GM21360 (cell line): ENCODE data around the gene LMOD3.
A peak's percentile ranks its signal among the peaks of the same experiment; 100 is the strongest.

Experiments
- ATAC-seq: cut with Tn5 transposase; IDR thresholded peaks from one replicate; pipeline ENCODE4 v1.9.1; 2021; ENCODE audit warnings: mild to moderate bottlenecking, moderate library complexity; ENCODE audit not compliant: unreplicated experiment

The LMOD3 gene

DNA sequence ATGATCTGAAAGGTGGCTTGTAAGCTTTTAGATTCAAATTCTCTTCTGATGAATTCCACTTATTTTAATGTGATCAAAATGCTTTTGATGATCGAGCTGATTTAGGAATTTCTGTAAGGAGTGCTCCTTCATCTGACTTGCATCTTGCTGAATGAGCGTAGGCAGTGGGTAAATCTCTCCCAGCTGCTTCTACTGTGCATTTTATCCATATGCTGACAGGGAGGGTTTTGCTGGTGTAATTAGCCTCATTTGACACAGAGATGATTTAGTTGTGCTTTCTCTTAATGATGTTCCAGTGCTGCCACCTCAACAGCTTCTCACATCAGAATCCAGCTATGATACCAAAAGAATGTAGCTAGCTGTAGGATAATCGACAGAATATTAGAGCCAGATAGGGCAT is 3.8 kb upstream of the LMOD3 start:
- ATAC-seq = no peak

DNA sequence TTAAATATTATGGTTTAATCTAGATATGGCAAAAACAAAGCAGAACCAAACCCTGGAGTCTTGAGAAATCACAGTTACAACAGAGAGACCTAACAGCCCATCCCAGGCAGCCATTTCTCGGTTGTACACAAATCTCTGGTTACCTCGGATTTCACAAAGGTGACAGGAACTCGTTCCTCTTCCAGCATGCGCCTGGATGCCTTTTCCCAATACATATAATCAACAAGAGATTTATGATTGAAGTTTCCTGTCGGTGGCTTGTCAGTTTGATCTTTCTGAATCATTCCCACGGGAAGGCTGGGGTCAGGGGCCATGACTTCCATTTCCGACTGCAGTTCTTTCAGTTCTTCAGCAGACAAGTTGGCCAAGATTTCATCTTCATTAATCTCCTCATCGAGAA is 445 bp downstream of the LMOD3 start:
- no peak for ATAC-seq

DNA sequence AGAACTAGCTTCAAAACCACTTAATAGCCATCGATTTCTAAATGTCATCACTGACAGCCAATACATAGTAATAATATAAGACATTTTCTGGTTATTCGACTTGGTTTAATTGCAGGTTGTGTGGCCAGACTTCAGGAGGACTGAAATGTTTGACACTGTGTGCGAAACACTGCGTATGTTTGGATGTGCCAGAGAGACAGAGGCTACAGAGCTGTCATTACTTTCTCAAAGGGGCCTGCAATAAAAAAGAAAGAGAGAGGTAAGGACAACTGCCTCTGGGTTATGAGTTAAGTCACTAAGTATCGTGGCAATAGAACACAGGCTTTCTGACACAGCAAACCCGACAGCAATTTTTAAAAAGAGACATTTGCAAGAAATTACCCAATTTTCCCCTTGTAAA is 882 bp downstream of the LMOD3 start:
- ATAC-seq = no peak

- ATAC-seq = peak; percentile 94
Observed at GRCh38 chr3:69120879-69121464, 1.4 kb downstream of the LMOD3 start.

GRCh38 chr3:69119681-69120080 is 2.7 kb downstream of the LMOD3 start:
- no peak for ATAC-seq

GRCh38 chr3:69119138-69119537 is 3.3 kb downstream of the LMOD3 start:
- ATAC-seq = no peak

DNA sequence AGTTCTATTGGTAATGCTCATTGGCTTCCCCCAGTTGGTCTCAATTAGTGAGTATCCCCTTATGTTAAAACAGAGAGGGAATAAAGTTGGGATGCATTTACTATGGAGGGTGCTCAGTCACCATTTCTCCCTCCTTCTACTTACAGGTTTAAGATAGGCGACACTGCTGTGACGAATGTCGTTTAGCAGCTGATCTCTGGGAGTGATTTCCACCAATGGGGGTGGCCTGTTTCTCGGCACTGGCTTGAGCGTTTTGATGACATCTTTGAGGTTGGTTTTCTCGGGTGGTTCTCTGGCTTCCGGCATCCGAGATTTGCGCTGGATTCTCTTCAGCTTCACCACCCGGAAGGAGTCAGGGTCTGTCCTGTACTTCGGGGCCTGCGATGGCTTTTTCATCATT is 3.8 kb downstream of the LMOD3 start:
- no peak for ATAC-seq

- ATAC-seq = no peak
Observed at GRCh38 chr3:69116897-69117296, 5.5 kb downstream of the LMOD3 start.

GRCh38 chr3:69116162-69116561 is 6.2 kb downstream of the LMOD3 start:
- no peak for ATAC-seq

DNA sequence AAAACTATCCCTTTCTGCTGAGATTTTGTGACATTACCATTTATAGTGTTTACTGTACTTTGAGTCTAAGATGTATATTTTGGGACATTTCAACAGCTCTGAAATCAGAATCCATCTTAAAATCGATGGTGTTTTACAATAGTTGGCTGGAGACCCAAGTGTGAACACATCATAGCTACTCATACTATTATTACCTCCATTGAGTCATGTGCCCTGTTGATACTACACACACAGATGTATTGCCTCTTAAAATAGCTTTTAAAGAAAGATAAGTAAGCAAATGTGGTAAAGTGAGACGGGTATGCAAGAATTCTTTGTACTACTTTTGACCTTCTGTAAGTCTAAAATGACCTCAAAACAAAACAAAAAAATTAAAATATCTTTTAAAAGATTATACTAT is 6.7 kb downstream of the LMOD3 start:
- no peak for ATAC-seq

GRCh38 chr3:69113536-69113935 is 8.9 kb downstream of the LMOD3 start:
- ATAC-seq = no peak

DNA sequence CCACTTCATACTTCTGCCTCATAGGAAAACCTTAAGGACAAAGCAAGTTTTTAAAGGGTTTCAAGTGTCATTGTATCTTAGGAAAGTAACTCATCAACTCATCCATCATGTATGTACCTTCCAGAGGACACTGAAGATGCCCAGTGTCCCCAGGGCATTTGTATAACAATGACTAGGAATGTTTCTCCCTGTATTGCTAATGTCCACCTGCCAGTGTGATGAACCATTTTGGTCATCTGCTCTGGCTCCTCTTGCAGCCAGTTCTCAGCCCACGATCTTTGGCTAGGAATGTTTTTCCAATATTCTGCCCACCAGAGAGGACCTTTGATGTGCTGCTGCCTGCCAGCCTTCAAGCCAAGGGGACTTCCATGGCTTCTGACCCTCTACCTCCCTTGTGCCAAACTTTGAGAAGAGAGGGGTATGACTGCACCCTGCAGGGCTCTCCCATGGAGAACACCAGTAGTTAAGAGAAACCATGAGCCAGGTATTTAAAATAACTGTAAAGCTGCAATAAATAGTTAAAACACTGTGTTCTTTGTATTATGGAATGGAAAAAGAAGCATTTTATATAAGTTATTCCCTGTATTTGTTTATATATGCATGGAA is 11.4 kb downstream of the LMOD3 start:
- ATAC-seq = no peak

- ATAC-seq = no peak
Observed at GRCh38 chr3:69108811-69109210, 13.6 kb downstream of the LMOD3 start.

GRCh38 chr3:69107841-69108240 is 14.6 kb downstream of the LMOD3 start:
- ATAC-seq = no peak

DNA sequence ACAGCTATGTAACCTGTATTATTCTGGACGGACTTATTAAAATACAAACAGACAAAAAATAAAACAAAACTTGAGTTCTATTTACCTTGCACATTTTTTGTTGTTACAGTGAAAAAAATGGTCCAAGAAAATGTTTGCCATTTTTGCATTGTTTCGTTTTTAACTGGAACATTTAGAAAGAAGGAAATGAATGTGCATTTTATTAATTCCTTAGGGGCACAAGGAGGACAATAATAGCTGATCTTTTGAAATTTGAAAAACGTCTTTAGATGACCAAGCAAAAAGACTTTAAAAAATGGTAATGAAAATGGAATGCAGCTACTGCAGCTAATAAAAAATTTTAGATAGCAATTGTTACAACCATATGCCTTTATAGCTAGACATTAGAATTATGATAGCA is 17.1 kb downstream of the LMOD3 start:
- no peak for ATAC-seq

DNA sequence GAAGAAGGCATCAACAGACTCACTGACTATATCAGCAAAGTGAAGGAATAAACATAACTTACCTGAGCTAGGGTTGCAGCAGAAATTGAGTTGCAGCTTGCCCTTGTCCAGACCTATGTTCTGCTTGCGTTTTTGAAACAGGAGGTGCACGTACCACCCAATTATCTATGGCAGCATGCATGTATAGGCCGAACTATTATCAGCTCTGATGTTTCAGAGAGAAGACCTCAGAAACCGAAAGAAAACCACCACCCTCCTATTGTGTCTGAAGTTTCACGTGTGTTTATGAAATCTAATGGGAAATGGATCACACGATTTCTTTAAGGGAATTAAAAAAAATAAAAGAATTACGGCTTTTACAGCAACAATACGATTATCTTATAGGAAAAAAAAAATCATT is 17.8 kb downstream of the LMOD3 start:
- ATAC-seq = no peak

DNA sequence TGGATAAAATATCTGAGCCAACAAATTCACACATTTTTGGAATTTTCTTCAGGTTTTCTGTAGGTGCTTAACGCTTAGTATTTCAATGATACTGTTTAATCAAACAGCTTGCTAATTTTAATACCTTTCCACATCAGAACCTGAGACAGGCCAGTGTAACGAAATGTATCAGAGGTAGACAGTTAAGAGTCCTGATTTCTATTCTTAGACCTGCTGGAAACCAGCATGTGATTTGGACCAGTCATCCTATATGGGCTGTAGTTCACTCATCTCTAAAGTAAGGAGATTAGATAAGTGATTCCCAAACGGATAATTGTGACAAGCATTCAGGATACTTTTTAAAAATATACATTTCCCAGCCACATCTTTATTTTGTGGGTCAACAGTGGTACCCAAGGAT is 19.3 kb downstream of the LMOD3 start:
- ATAC-seq = no peak

- ATAC-seq = no peak
Observed at GRCh38 chr3:69102384-69102783, 20.0 kb downstream of the LMOD3 start.

GRCh38 chr3:69099576-69099975 is 22.8 kb downstream of the LMOD3 start:
- ATAC-seq = no peak

- no peak for ATAC-seq
Observed at GRCh38 chr3:69097407-69098086, 24.8 kb downstream of the LMOD3 start.

DNA sequence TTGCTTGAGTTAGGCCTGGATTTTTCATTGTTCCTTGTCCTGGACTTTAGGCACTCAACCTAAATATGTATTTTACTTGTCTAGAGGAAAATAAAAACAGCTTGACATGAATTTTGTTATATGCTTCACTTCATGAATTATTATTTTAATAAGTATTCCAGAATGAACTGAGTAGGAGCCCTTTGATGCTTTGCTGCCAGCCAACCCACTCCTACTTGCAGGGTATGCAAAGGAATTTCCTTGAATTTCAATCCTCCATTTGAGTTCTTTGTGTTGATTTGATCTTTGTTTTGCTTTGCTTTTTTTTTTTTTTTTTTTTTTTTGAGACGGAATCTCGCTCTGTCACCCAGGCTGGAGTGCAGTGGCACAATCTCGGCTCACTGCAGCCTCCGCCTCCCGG is 26.1 kb downstream of the LMOD3 start:
- no peak for ATAC-seq

DNA sequence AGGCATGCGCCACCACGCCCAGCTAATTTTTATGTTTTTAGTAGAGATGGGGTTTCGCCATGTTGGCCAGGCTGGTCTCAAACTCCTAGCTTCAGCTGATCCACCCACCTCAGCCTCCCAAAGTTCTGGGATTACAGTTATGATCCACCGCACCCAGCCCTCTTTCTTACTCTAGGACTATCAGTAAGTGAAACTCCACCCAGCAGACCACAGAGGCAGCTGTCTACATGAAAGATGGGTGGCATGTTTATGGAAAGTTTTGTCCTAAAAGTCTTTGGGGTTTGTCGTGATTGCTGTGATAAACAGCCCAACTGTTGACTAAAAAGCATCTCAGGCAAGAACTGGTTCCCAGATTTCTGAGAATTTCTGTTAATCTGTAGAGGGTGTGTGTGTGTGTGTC is 26.8 kb downstream of the LMOD3 start:
- ATAC-seq = no peak
